Neural cell (in vitro differentiated cells): ENCODE data around the gene PLXNA2. TPM values are rescaled to one million over a fixed set of nuclear protein-coding genes. Genes with fewer than 3 reads are reported as not detected.

ENCODE experiments used
- H2AFZ ChIP-seq: fragments of 200-600, 300-800 bp; sonication (generic), shearing (Covaris generic); 2 replicates; pipeline ENCODE4 v1.6.0; 2014; ENCODE audit warnings: low read depth, mild to moderate bottlenecking, antibody characterized with exemption, low read length, moderate library complexity
- H3F3A ChIP-seq: fragments of 200-600 bp; shearing (Covaris generic); 2 replicates; pipeline ENCODE4 v1.6.1; 2016; ENCODE audit warnings: mild to moderate bottlenecking, moderate library complexity, mixed read lengths, antibody characterized with exemption, low read length; ENCODE audit not compliant: insufficient read depth, poor library complexity, severe bottlenecking
- H3K27ac ChIP-seq: fragments of 200-600, 300-800 bp; sonication (generic), shearing (Covaris generic); 2 replicates; pipeline ENCODE4 v1.5.1; 2014; ENCODE audit warnings: mild to moderate bottlenecking, low read length, moderate library complexity
- H3K27me3 ChIP-seq: fragments of 300-800, 200-600 bp; sonication (generic), shearing (Covaris generic); 2 replicates; pipeline ENCODE4 v1.6.0; 2014; ENCODE audit warnings: mild to moderate bottlenecking, low read depth, low read length, moderate library complexity; ENCODE audit not compliant: insufficient read depth
- H3K36me3 ChIP-seq: fragments of 300-800, 200-600 bp; sonication (generic), shearing (Covaris generic); 2 replicates; pipeline ENCODE4 v1.5.1; 2014; ENCODE audit warnings: mild to moderate bottlenecking, antibody characterized with exemption, low read length, moderate library complexity; ENCODE audit not compliant: insufficient read depth
- H3K4me2 ChIP-seq: fragments of 300-800, 200-600 bp; sonication (generic), shearing (Covaris generic); 2 replicates; pipeline ENCODE4 v1.6.0; 2014; ENCODE audit warnings: mild to moderate bottlenecking, low read length
- H3K4me3 ChIP-seq: fragments of 300-800, 200-600 bp; sonication (generic), shearing (Covaris generic); 2 replicates; pipeline ENCODE4 v1.5.1; 2014; ENCODE audit warnings: mild to moderate bottlenecking, low read length, moderate library complexity
- H3K79me2 ChIP-seq: fragments of 200-600 bp; shearing (Covaris generic); replicated peaks from 2 replicates; pipeline ENCODE4 v1.6.0; 2014; ENCODE audit warnings: mild to moderate bottlenecking, low read length, moderate library complexity; ENCODE audit not compliant: insufficient read depth
- H3K9ac ChIP-seq: fragments of 300-800, 200-600 bp; sonication (generic), shearing (Covaris generic); 2 replicates; pipeline ENCODE4 v1.6.1; 2016; ENCODE audit warnings: mild to moderate bottlenecking, low read length, mixed read lengths
- H3K9me2 ChIP-seq: fragments of 200-600 bp; shearing (Covaris generic); 2 replicates; pipeline ENCODE4 v1.6.1; 2016; ENCODE audit warnings: mild to moderate bottlenecking, low read length, mixed read lengths; ENCODE audit not compliant: insufficient read depth
- H3K9me3 ChIP-seq: fragments of 200-600, 300-800 bp; sonication (generic), shearing (Covaris generic); 2 replicates; pipeline ENCODE4 v1.6.1; 2016; ENCODE audit warnings: mild to moderate bottlenecking, mixed run types, low read length, moderate library complexity, mixed read lengths
- H4K20me1 ChIP-seq: fragments of 200-600 bp; shearing (Covaris generic); 2 replicates; pipeline ENCODE4 v1.6.1; 2016; ENCODE audit warnings: mild to moderate bottlenecking, mixed run types; ENCODE audit not compliant: insufficient read depth
- EP300 ChIP-seq: fragments of 450-650 bp; conservative IDR thresholded peaks from 2 replicates; pipeline ENCODE4 v1.6.1; 2014; ENCODE audit warnings: antibody characterized with exemption, mild to moderate bottlenecking, moderate library complexity; ENCODE audit not compliant: poor library complexity, severe bottlenecking
- EZH2 ChIP-seq: fragments of 200-600, 300-800 bp; shearing (Covaris generic), sonication (generic); IDR thresholded peaks from 2 replicates; pipeline ENCODE4 v1.6.1; 2014; ENCODE audit warnings: antibody characterized with exemption, low read length, borderline replicate concordance, mild to moderate bottlenecking; ENCODE audit not compliant: insufficient read depth, poor library complexity, severe bottlenecking
- MXI1 ChIP-seq: fragments of 450-650 bp; conservative IDR thresholded peaks from 2 replicates; pipeline ENCODE4 v1.6.1; 2014; ENCODE audit warnings: antibody characterized with exemption, mild to moderate bottlenecking; ENCODE audit not compliant: poor library complexity, severe bottlenecking
- POLR2AphosphoS5 ChIP-seq: IDR thresholded peaks from 2 replicates; pipeline ENCODE4 v1.6.1; 2012
- RAD21 ChIP-seq: fragments of 450-650 bp; conservative IDR thresholded peaks from 2 replicates; pipeline ENCODE4 v1.6.1; 2014; ENCODE audit warnings: antibody characterized with exemption, mild to moderate bottlenecking, moderate library complexity
- SMC3 ChIP-seq: fragments of 450-650 bp; conservative IDR thresholded peaks from 2 replicates; pipeline ENCODE4 v1.6.1; 2014; ENCODE audit warnings: antibody characterized with exemption, mild to moderate bottlenecking, moderate library complexity; ENCODE audit not compliant: poor library complexity
- TAF1 ChIP-seq: IDR thresholded peaks from 2 replicates; pipeline ENCODE4 v1.6.1; 2012; ENCODE audit warnings: low read depth
- polyA plus RNA-seq: library from polyadenylated mRNA; depleted of rRNA; stranded (reverse); fragments of >200 nt; gene quantifications from 2 replicates; pipeline ENCODE4 v1.2.3, GENCODE V29; 2014
- TF ChIP-seq, protein P1 (sequence below): IDR thresholded peaks from 2 replicates; pipeline ENCODE4 v1.6.1; 2012; ENCODE audit warnings: borderline replicate concordance
- TF ChIP-seq, protein P2 (sequence below): fragments of 450-650 bp; IDR thresholded peaks from 2 replicates; pipeline ENCODE4 v1.5.1; 2014; ENCODE audit warnings: antibody characterized with exemption, mild to moderate bottlenecking, moderate library complexity; ENCODE audit not compliant: poor library complexity, severe bottlenecking

The PLXNA2 gene
- polyA plus RNA-seq, 1 donor from 2014 or later, result 30.6 TPM

DNA sequence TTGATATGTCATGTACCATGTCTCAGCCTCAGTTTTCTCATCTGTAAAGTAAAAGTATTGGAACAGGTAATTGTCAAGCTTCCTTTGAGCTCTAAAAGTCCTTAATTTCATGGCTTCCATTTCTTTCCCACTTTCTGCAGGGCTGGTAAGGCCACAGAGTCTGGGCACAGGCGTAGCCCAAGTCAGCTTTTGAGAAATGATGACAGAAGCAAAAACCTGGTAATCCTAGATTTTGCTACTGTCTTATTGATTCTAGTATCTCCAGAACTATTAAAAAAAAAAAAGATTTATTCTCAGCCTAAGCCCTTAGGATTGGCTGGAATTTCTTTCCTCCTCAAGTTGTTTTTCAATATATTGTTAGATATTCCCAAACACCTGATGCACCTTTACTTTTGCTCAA lies 31.3 kb downstream of the PLXNA2 start:
- no peak overlapping the region for H3K4me2 ChIP-seq
- no peak for TF ChIP-seq POLR2AphosphoS5
- TF ChIP-seq, protein P1, sequence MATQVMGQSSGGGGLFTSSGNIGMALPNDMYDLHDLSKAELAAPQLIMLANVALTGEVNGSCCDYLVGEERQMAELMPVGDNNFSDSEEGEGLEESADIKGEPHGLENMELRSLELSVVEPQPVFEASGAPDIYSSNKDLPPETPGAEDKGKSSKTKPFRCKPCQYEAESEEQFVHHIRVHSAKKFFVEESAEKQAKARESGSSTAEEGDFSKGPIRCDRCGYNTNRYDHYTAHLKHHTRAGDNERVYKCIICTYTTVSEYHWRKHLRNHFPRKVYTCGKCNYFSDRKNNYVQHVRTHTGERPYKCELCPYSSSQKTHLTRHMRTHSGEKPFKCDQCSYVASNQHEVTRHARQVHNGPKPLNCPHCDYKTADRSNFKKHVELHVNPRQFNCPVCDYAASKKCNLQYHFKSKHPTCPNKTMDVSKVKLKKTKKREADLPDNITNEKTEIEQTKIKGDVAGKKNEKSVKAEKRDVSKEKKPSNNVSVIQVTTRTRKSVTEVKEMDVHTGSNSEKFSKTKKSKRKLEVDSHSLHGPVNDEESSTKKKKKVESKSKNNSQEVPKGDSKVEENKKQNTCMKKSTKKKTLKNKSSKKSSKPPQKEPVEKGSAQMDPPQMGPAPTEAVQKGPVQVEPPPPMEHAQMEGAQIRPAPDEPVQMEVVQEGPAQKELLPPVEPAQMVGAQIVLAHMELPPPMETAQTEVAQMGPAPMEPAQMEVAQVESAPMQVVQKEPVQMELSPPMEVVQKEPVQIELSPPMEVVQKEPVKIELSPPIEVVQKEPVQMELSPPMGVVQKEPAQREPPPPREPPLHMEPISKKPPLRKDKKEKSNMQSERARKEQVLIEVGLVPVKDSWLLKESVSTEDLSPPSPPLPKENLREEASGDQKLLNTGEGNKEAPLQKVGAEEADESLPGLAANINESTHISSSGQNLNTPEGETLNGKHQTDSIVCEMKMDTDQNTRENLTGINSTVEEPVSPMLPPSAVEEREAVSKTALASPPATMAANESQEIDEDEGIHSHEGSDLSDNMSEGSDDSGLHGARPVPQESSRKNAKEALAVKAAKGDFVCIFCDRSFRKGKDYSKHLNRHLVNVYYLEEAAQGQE, result no peak
- TF ChIP-seq RAD21, result no peak
- TF ChIP-seq MXI1, result no peak
- TF ChIP-seq EZH2, result no peak
- TF ChIP-seq SMC3, result no peak
- TF ChIP-seq TAF1, result no peak
- TF ChIP-seq, protein P2, sequence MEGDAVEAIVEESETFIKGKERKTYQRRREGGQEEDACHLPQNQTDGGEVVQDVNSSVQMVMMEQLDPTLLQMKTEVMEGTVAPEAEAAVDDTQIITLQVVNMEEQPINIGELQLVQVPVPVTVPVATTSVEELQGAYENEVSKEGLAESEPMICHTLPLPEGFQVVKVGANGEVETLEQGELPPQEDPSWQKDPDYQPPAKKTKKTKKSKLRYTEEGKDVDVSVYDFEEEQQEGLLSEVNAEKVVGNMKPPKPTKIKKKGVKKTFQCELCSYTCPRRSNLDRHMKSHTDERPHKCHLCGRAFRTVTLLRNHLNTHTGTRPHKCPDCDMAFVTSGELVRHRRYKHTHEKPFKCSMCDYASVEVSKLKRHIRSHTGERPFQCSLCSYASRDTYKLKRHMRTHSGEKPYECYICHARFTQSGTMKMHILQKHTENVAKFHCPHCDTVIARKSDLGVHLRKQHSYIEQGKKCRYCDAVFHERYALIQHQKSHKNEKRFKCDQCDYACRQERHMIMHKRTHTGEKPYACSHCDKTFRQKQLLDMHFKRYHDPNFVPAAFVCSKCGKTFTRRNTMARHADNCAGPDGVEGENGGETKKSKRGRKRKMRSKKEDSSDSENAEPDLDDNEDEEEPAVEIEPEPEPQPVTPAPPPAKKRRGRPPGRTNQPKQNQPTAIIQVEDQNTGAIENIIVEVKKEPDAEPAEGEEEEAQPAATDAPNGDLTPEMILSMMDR, result no peak
- no peak for TF ChIP-seq EP300

DNA sequence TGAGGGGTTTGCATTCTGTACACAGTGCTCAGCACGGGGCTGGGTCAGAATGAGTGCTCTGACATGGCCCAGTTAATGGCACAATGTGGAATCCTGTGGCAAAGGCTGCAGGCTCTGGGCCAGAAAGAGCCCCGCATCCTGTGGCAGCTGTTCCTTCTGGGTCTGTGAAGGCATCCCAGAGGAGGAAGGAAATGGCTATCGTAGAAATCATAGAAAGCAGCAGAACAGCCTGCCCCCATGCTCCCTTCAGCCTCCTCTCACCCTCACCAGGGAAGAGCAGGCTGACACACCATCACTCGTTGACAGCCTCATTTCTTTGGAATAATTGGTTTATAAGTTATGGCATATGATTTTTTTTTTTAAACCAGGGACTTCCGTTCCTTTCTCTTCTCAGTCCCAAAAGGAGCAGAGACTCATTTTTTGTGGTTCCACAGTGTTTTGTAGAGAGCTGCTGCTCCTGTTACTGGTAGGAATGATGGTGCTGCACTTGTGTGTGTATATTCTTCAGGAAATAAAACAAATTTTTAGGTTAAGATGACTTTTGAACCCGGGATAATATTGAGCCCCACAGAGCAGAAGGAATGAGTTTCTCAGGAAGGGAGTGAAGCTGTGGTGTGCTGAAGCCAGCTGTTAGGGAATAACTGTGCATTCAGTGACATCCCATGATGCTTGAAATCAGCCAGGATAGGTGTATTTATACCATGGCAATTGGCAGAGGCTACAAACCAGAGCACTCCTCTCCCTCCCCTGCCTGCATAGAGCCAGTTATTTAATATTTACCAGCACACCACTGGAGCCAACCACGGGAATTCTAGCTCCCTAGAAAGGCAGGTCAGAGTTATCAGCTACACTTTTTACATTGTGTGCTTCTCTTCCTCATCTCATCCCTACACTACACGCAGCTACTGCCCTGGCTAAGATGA lies 32.0 kb downstream of the PLXNA2 start:
- H3K4me2 ChIP-seq, result no peak overlapping the region
- peaks cover 41% of the 10 kb centered on the region for H3K36me3 ChIP-seq

More for the DNA sequence above, 31.3 kb downstream of the PLXNA2 start:
- no peaks in the 10 kb centered on the region for H3K9me2 ChIP-seq
- no peaks in the 10 kb centered on the region for H3K27me3 ChIP-seq
- H3K4me3 ChIP-seq, result no peak overlapping the region
- peaks cover 15% of the 10 kb centered on the region for H3K79me2 ChIP-seq
- no peak overlapping the region for H3K27ac ChIP-seq
- H3K9ac ChIP-seq, result no peak overlapping the region
- no peaks in the 10 kb centered on the region for H3F3A ChIP-seq
- H3K9me3 ChIP-seq, result no peaks in the 10 kb centered on the region
- peaks cover 39% of the 10 kb centered on the region for H3K36me3 ChIP-seq
- peaks cover 32% of the 10 kb centered on the region for H4K20me1 ChIP-seq
- no peak overlapping the region for H2AFZ ChIP-seq

More for the DNA sequence above, 32.0 kb downstream of the PLXNA2 start:
- H3K9ac ChIP-seq, result peak overlapping the region; percentile 17
- peaks cover 15% of the 10 kb centered on the region for H3K79me2 ChIP-seq
- H3K27ac ChIP-seq, result peak overlapping the region; percentile 46
- H3F3A ChIP-seq, result no peaks in the 10 kb centered on the region
- no peaks in the 10 kb centered on the region for H3K9me2 ChIP-seq
- H4K20me1 ChIP-seq, result peaks cover 32% of the 10 kb centered on the region
- H3K27me3 ChIP-seq, result no peaks in the 10 kb centered on the region
- H2AFZ ChIP-seq, result no peak overlapping the region
- no peak overlapping the region for H3K4me3 ChIP-seq
- TF ChIP-seq EZH2 (no peak), POLR2AphosphoS5 (no peak), MXI1 (no peak), SMC3 (no peak), TAF1 (no peak), RAD21 (no peak), EP300 (no peak)
- TF ChIP-seq, protein P2, result no peak
- TF ChIP-seq, protein P1, result no peak
- no peaks in the 10 kb centered on the region for H3K9me3 ChIP-seq
